SK-N-SH (cell line): ENCODE results near the gene ACTRT1.

ENCODE experiments used
- GABPA ChIP-seq: IDR thresholded peaks from 2 replicates; pipeline ENCODE4 v1.4.0; 2012; ENCODE audit warnings: low read depth, mild to moderate bottlenecking
- NRF1 ChIP-seq: IDR thresholded peaks from 2 replicates; pipeline ENCODE4 v1.6.1; 2012; ENCODE audit warnings: low read depth, mild to moderate bottlenecking, low read length
- PBX3 ChIP-seq: IDR thresholded peaks from 2 replicates; pipeline ENCODE4; 2012
- POLR2AphosphoS5 ChIP-seq: IDR thresholded peaks from 2 replicates; pipeline ENCODE4 v1.6.1; 2012; ENCODE audit warnings: low read depth, low read length
- TF ChIP-seq, protein P1 (sequence below): IDR thresholded peaks from 2 replicates; pipeline ENCODE4 v1.6.1; 2012; ENCODE audit warnings: mild to moderate bottlenecking, low read depth, low read length, moderate library complexity

GRCh38 chrX:128019218-128019617 is 33.0 kb downstream of the ACTRT1 start:
- TF ChIP-seq PBX3 (no peak), POLR2AphosphoS5 (no peak), GABPA (no peak), NRF1 (no peak)
- TF ChIP-seq, protein P1, sequence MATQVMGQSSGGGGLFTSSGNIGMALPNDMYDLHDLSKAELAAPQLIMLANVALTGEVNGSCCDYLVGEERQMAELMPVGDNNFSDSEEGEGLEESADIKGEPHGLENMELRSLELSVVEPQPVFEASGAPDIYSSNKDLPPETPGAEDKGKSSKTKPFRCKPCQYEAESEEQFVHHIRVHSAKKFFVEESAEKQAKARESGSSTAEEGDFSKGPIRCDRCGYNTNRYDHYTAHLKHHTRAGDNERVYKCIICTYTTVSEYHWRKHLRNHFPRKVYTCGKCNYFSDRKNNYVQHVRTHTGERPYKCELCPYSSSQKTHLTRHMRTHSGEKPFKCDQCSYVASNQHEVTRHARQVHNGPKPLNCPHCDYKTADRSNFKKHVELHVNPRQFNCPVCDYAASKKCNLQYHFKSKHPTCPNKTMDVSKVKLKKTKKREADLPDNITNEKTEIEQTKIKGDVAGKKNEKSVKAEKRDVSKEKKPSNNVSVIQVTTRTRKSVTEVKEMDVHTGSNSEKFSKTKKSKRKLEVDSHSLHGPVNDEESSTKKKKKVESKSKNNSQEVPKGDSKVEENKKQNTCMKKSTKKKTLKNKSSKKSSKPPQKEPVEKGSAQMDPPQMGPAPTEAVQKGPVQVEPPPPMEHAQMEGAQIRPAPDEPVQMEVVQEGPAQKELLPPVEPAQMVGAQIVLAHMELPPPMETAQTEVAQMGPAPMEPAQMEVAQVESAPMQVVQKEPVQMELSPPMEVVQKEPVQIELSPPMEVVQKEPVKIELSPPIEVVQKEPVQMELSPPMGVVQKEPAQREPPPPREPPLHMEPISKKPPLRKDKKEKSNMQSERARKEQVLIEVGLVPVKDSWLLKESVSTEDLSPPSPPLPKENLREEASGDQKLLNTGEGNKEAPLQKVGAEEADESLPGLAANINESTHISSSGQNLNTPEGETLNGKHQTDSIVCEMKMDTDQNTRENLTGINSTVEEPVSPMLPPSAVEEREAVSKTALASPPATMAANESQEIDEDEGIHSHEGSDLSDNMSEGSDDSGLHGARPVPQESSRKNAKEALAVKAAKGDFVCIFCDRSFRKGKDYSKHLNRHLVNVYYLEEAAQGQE, result no peak
